HEK293T (cell line): ENCODE results near the gene R3HDM2.

Experiments
- FOXA1 ChIP-seq: fragments of 450-650 bp; IDR thresholded peaks from 2 replicates; pipeline ENCODE4 v1.6.1; 2016; ENCODE audit warnings: mild to moderate bottlenecking
- FOXK2 ChIP-seq: fragments of 450-650 bp; IDR thresholded peaks from 2 replicates; pipeline ENCODE4 v1.6.1; 2016; ENCODE audit warnings: mild to moderate bottlenecking
- PKNOX1 ChIP-seq: fragments of 450-650 bp; IDR thresholded peaks from 2 replicates; pipeline ENCODE4 v1.6.1; 2016
- SUZ12 ChIP-seq: fragments of 450-650 bp; IDR thresholded peaks from 2 replicates; pipeline ENCODE4 v1.6.1; 2016; ENCODE audit warnings: mild to moderate bottlenecking

GRCh38 chr12:57370072-57370471 lies 60.8 kb downstream of the R3HDM2 start:
- TF ChIP-seq SUZ12 = no peak
- no peak for TF ChIP-seq PKNOX1
- TF ChIP-seq FOXA1 = no peak
- TF ChIP-seq FOXK2 = no peak
